Endothelial cell of umbilical vein (primary cell): ENCODE measurements around the gene LRP3. TPM values are rescaled to one million over a fixed set of nuclear protein-coding genes. Genes with fewer than 3 reads are reported as not detected.
"Not testable (repeated sequence)": the region's sequence is repeated elsewhere in the genome, so short reads cannot be mapped to it uniquely, and the experiment has no call there.

Experiments
- BruUV-seq: library from RNA; stranded (reverse); fragments of 400-500 nt; replicated peaks from 2 replicates; lab custom pipeline; 2021; lab: Mats Ljungman, UMichigan
- CTCF ChIA-PET: fragments of 300-600, 350-600 bp; sonication (Branson Sonifier 250); formaldehyde crosslinking; loops from one replicate; lab custom pipeline; 2021; ENCODE audit warnings: antibody characterized with exemption, inconsistent platforms; lab: Charles Lee
- POLR2A ChIA-PET: fragments of 300-600, 350-600 bp; sonication (Branson Sonifier 250); formaldehyde crosslinking; loops from one replicate; lab custom pipeline; 2021; ENCODE audit warnings: antibody characterized with exemption, inconsistent platforms; lab: Charles Lee
- DNase-seq: peaks from one replicate; pipeline ENCODE4 v3.0.0-alpha.2; 2011; ENCODE audit warnings: low read depth, low spot score
- FAIRE-seq: peaks from 2 replicates; lab custom pipeline; 2011; peaks lifted over from hg19 to GRCh38; lab: Jason Lieb, UNC
- H2AFZ ChIP-seq: 2 replicates; pipeline ENCODE4 v1.6.0; 2012; ENCODE audit warnings: low read depth, low read length, control low read depth, inconsistent platforms
- H3K27ac ChIP-seq: 2 replicates; pipeline ENCODE4 v1.5.1; 2011; ENCODE audit warnings: low read depth, mild to moderate bottlenecking, control low read depth, low read length, moderate library complexity; ENCODE audit not compliant: insufficient read depth
- H3K27me3 ChIP-seq, 2 experiments: 2 replicates each; pipeline versions ENCODE4 v1.6.0 to v1.6.1; 2011; ENCODE audit warnings: low read length in 2 of 2, mixed read lengths in 1 of 2; ENCODE audit not compliant: control insufficient read depth in 2 of 2, insufficient read depth in 2 of 2
- H3K36me3 ChIP-seq, 2 experiments: 2 replicates in 1 of 2; 3 replicates in 1 of 2; pipeline ENCODE4 v1.5.1; 2011; ENCODE audit warnings: low read length in 2 of 2, mild to moderate bottlenecking in 1 of 2, moderate library complexity in 1 of 2; ENCODE audit not compliant: control insufficient read depth in 2 of 2, insufficient read depth in 2 of 2; ENCODE audit errors: extremely low read depth in 1 of 2
- H3K4me1 ChIP-seq: 3 replicates; pipeline ENCODE4 v1.5.1; 2011; ENCODE audit warnings: mild to moderate bottlenecking, low read length; ENCODE audit not compliant: control insufficient read depth, insufficient read depth; ENCODE audit errors: extremely low read depth
- H3K4me2 ChIP-seq: 2 replicates; pipeline ENCODE4 v1.6.1; 2011; ENCODE audit warnings: low read length, control low read depth, mixed read lengths; ENCODE audit not compliant: insufficient read depth
- H3K4me3 ChIP-seq, 3 experiments: fragments of 200-600 bp in 1 of 3; sonication (generic), shearing (Covaris generic) in 1 of 3; replicated peaks in 1 of 3; 2 replicates each; pipeline ENCODE4 v1.5.1; 2011 to 2016; ENCODE audit warnings: control low read depth in 3 of 3, low read length in 3 of 3, mild to moderate bottlenecking in 2 of 3, inconsistent platforms in 1 of 3, low read depth in 1 of 3, moderate library complexity in 1 of 3; ENCODE audit not compliant: insufficient read depth in 1 of 3
- H3K79me2 ChIP-seq: 2 replicates; pipeline ENCODE4 v1.6.0; 2012; ENCODE audit warnings: low read length, inconsistent platforms; ENCODE audit not compliant: control insufficient read depth, insufficient read depth
- H3K9ac ChIP-seq: replicated peaks from 2 replicates; pipeline ENCODE3; 2011; ENCODE audit warnings: low read length, control low read depth; ENCODE audit not compliant: insufficient read depth; ENCODE audit errors: extremely low read depth
- H3K9me1 ChIP-seq: replicated peaks from 3 replicates; pipeline ENCODE4 v1.6.0; 2011; ENCODE audit warnings: mild to moderate bottlenecking, low read length; ENCODE audit not compliant: control insufficient read depth, insufficient read depth; ENCODE audit errors: extremely low read depth
- H3K9me3 ChIP-seq: replicated peaks from 2 replicates; pipeline ENCODE4 v1.5.1; 2012; ENCODE audit warnings: low read length, inconsistent platforms; ENCODE audit not compliant: control insufficient read depth, insufficient read depth
- H4K20me1 ChIP-seq: replicated peaks from 2 replicates; pipeline ENCODE3; 2011; ENCODE audit warnings: mild to moderate bottlenecking, low read length; ENCODE audit not compliant: control insufficient read depth, insufficient read depth; ENCODE audit errors: extremely low read depth
- EZH2 ChIP-seq: IDR thresholded peaks from 2 replicates; pipeline ENCODE4 v1.6.1; 2012; ENCODE audit warnings: borderline replicate concordance, low read depth, mild to moderate bottlenecking, moderate library complexity, low read length, inconsistent platforms; ENCODE audit not compliant: severe bottlenecking
- FOS ChIP-seq: IDR thresholded peaks from 2 replicates; pipeline ENCODE4 v1.6.1; 2011; ENCODE audit warnings: mild to moderate bottlenecking, low read length, moderate library complexity, borderline replicate concordance; ENCODE audit not compliant: insufficient read depth
- JUN ChIP-seq: IDR thresholded peaks from 2 replicates; pipeline ENCODE4 v1.6.1; 2011; ENCODE audit warnings: borderline replicate concordance, low read depth; ENCODE audit not compliant: insufficient read length, insufficient read depth
- MAX ChIP-seq: IDR thresholded peaks from 2 replicates; pipeline ENCODE4 v1.6.1; 2011; ENCODE audit not compliant: insufficient read depth, insufficient read length
- MYC ChIP-seq: IDR thresholded peaks from one replicate; pipeline ENCODE4 v1.6.1; 2011; ENCODE audit warnings: mild to moderate bottlenecking, low read depth, low read length
- POLR2A ChIP-seq: IDR thresholded peaks from 2 replicates; pipeline ENCODE4 v1.6.1; 2012; ENCODE audit warnings: low read depth, mild to moderate bottlenecking, control low read depth, low read length
- POLR2AphosphoS5 ChIP-seq: IDR thresholded peaks from 2 replicates; pipeline ENCODE4 v1.6.1; 2012; ENCODE audit warnings: low read depth, mild to moderate bottlenecking, control low read depth, low read length, moderate library complexity; ENCODE audit not compliant: insufficient read depth
- dilution Hi-C: fragments of 300-500 bp; cut with MboI; formaldehyde crosslinking; loops from one replicate; pipeline ENCODE4 v1.15.0; 2019; ENCODE audit warnings: low sequenced_read_pairs; ENCODE audit not compliant: extremely low pct_ligation_motif_present
- intact Hi-C: fragments of 100-400 bp; cut with micrococcal nuclease; formaldehyde crosslinking; loops from one replicate; pipeline ENCODE4 v1.10.0; 2022
- polyA plus RNA-seq, 4 experiments: library from polyadenylated mRNA; depleted of rRNA in 3 of 4; stranded (reverse) in 3 of 4; unstranded in 1 of 4; fragments of >200 nt; gene quantifications; 2 replicates each; pipeline versions ENCODE4 v1.2.1 to v1.2.3, GENCODE V29; 2011 to 2012; ENCODE audit warnings: missing spikeins in 1 of 4
- total RNA-seq: library from RNA; stranded (reverse); gene quantifications from 2 replicates; pipeline ENCODE4 v1.2.3, GENCODE V29; 2021

LRP3 gene
- total and polyA plus RNA-seq, 2 donors (not counting 3 experiments of a cell fraction or from before 2014, with no cell fraction given), result 14.3 to 19.4 TPM

GRCh38 chr19:33222255-33222654 is 28.1 kb downstream of the LRP3 start:
- POLR2A ChIA-PET, H3K9me1 ChIP-seq, H3K36me3 ChIP-seq, H3K27ac ChIP-seq, H3K9me3 ChIP-seq, dilution Hi-C loops, intact Hi-C loops, H3K4me1 ChIP-seq, H3K4me3 ChIP-seq, DNase-seq, FAIRE-seq, H2AFZ ChIP-seq, BruUV-seq, H4K20me1 ChIP-seq, H3K9ac ChIP-seq, H3K4me2 ChIP-seq, H3K79me2 ChIP-seq: not testable (repeated sequence)
- H3K27me3 ChIP-seq, result peaks cover 23 to 26% of the 10 kb centered on the region in 2 experiments
- CTCF ChIA-PET, result interaction anchor here (1.0 kb wide), 1 partner anchor 30 kb away, joined by 3 read pairs; no protein-coding TSS in a partner anchor

GRCh38 chr19:33224694-33225457 is 30.7 kb downstream of the LRP3 start:
- Histone ChIP-seq H3K4me3 (no peak overlapping the region), H3K27ac (no peak overlapping the region), H3K79me2 (no peaks in the 10 kb centered on the region), H2AFZ (no peak overlapping the region), H3K36me3 (no peaks in the 10 kb centered on the region), H3K9ac (no peak overlapping the region), H3K27me3 (peaks cover 29 to 39% of the 10 kb centered on the region in 2 experiments), H3K9me1 (no peaks in the 10 kb centered on the region), H3K9me3 (no peaks in the 10 kb centered on the region), H3K4me1 (no peaks in the 10 kb centered on the region), H3K4me2 (no peak overlapping the region), H4K20me1 (no peaks in the 10 kb centered on the region)
- DNase-seq (no peak), FAIRE-seq (no peak)
- ChIA-PET POLR2A (no interaction called here), CTCF (interaction anchor here (0.6 to 1.3 kb wide), 5 partner anchors 11 to 206 kb away, joined by 3 to 4 read pairs (median 3); no protein-coding TSS in a partner anchor)
- no TSS peak for BruUV-seq
- TF ChIP-seq MAX (no peak), POLR2A (no peak), MYC (no peak), FOS (no peak), JUN (no peak), EZH2 (no peak), POLR2AphosphoS5 (no peak)
- intact Hi-C loops (no loop called here), dilution Hi-C loops (no loop called here)
